SK-MEL-5 (cell line): Measurements from ENCODE around the gene MS4A5. TPM values are rescaled to one million over a fixed set of nuclear protein-coding genes. Genes with fewer than 3 reads are reported as not detected.
A peak's percentile ranks its signal among the peaks of the same experiment; 100 is the strongest.

Experiments
- DNase-seq: peaks from one replicate; pipeline ENCODE4 v3.0.0-alpha.2; 2016; ENCODE audit warnings: low read depth, low spot score
- in situ Hi-C: cut with HindIII; loops from 2 replicates; pipeline ENCODE4 v1.10.0; 2016; ENCODE audit warnings: low sequenced_read_pairs, high pct_unique_total_duplicates, low pct_unique_long_range_greater_than_20kb
- total RNA-seq: library from RNA; depleted of rRNA; stranded (reverse); fragments of >200 nt; shearing (Covaris generic); gene quantifications from 2 replicates; pipeline ENCODE4 v1.2.3, GENCODE V29; 2014; rRNA removed

The MS4A5 gene
- total RNA-seq, 1 experiment from 2014 or later = not detected

DNA sequence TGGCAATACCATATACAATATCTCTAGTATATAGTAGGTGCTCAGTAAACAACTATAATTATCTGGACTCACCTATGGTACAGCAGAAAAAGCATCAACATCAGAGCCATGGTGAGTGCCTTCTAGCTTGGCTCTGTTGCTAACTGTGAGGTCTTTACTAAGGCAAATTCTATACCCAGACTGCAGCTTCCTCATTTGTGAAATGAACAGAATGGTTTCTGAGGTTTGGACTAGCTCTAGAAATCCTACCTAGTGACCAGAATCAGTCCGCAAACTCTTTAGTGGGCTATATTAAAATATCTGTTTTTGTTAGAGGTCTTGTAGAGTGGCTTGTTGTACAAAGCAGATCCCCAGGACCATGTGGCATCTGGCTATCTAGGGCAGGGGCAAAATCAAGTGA, 30.0 kb downstream of the MS4A5 start:
- in situ Hi-C loops = no loop called here
- DNase-seq = no peak

DNA sequence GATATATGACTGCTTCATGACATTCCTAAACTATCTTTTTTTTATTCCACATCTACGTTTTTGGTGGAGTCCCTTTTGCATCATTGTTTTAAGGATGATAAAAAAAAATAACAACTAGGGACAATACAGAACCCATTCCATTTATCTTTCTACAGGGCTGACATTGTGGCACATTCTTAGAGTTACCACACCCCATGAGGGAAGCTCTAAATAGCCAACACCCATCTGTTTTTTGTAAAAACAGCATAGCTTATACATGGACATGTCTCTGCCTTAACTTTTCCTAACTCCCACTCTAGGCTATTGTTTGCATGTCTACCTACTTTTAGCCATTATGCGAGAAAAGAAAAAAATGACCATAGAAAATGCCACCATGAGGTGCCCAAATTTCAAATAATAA, 39.5 kb downstream of the MS4A5 start:
- in situ Hi-C loops = no loop called here
- DNase-seq = no peak

DNA sequence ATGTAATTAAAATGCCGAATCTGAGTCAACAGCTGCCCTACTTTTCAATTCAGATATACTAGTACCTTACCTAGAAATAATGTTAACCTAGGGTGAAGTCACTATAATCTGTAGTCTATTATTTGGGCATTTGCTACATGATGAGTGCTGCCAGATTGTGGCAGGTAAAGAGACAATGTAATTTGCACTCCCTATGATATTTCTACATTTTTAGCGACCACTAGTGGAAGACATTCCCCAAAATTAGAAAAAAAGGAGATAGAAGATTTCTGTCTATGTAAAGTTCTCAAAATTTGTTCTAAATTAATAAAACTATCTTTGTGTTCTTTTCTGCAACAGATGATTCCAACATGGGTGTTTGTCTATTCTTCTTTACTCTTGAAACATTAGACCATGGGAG, 40.4 kb downstream of the MS4A5 start:
- DNase-seq = peak; percentile 3
- in situ Hi-C loops = no loop called here

DNA sequence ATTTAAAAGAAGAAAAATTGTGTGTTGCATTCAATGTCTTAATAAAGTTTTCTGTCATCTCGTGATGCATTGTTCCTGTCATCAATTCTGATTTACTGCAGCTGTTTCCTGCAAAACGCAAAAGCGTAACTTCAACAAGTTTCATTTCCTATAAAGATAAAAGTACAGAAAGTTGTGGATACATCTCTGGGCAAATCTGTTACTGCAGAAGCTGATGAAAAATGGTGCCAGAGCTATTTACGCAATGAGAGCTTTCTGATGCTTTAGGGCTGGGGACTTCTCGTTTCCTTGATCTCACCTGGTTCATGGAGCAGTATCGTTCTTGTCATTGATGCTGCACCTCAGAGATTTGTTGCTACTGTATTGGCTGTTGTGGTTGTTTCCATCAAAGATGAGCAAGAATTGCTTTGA, 47.7 kb downstream of the MS4A5 start:
- no peak for DNase-seq
- in situ Hi-C loops = no loop called here

GRCh38 chr11:60482361-60482760, 53.0 kb downstream of the MS4A5 start:
- DNase-seq = no peak
- in situ Hi-C loops = no loop called here

DNA sequence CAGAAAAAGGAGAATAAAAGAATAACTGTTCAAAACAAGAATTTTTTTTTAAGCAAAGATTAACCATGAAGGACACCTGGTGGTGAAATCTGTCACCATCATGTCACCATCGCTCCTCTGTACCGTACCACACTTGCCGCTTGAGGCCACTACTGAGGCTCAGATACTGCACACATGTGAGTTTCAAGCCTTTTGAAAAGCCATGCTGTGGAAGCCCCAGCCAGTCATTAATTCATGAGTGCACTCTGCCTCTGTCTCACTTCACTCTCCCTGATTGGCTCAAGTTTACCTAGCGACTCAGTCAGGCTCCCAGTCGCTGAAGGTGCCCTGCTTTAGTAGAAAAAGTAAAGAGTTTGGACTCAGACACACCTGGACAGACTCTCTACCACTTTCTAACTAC, 56.6 kb downstream of the MS4A5 start:
- in situ Hi-C loops = no loop called here
- DNase-seq = peak; percentile 67

DNA sequence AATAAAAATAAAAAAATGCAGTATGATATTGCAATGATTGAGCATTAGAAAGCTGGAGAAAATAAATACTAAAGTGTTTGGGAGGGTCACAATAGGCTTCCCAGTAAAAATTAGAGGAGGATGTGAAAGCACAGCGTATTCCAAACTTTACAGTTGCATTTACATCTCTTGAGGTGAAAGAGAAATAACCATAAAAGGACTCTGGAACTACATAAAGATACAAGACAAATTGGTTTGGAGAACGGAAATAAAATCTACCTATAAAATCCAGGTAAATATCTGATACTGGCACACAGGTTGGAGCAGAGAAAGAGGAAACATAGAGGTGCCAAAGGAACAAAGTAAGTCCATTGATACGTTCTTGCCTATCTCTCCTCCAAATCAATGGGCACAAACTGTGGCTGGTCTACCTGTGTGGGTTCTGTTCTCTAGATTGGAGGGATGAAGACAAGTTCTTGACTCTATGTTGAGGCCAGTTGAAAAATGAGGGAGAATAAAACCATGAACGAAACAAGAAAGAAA, 63.2 kb downstream of the MS4A5 start, which contains the start of gene MS4A12:
Gene MS4A12, plus strand, starts transcription at position 291 of the 522 bp plus-strand sequence. CDS start 4,541 bp downstream, outside the sequence.
- DNase-seq = no peak
- in situ Hi-C loops = no loop called here

- DNase-seq = no peak
- in situ Hi-C loops = no loop called here
Measured at GRCh38 chr11:60493454-60493853, 64.1 kb downstream of the MS4A5 start.

Other genes starting within 250 kb of the MS4A5 start
- gene MS4A6A, start 246.5 kb upstream of the MS4A5 start, total RNA-seq = 0.53 TPM in 1 of 2 replicates, not detected in the other
- gene MS4A4E, start 186.4 kb upstream of the MS4A5 start, total RNA-seq = not detected in 2 replicates
- gene MS4A4A, start 148.9 kb upstream of the MS4A5 start, total RNA-seq = not detected in 2 replicates
- not detected in 2 replicates for gene MS4A6E, start 102.3 kb upstream of the MS4A5 start, total RNA-seq
- gene MS4A7, start 51.0 kb upstream of the MS4A5 start, total RNA-seq = not detected in 2 replicates
- gene MS4A14, start 33.1 kb upstream of the MS4A5 start, total RNA-seq = not detected in 2 replicates
- gene MS4A1, start 26.3 kb downstream of the MS4A5 start, total RNA-seq = not detected in 2 replicates
- not detected in 2 replicates for gene MS4A12, start 63.2 kb downstream of the MS4A5 start, total RNA-seq
- gene MS4A13, start 85.8 kb downstream of the MS4A5 start, total RNA-seq = not detected in 2 replicates